C4-2B (cell line): ENCODE measurements around the gene FAM136A.

Experiments
- ZFX ChIP-seq: fragments of 450-650 bp; IDR thresholded peaks from 2 replicates; pipeline ENCODE4 v1.6.1; 2017
- TF ChIP-seq, protein P1 (sequence below): fragments of 450-650 bp; conservative IDR thresholded peaks from 2 replicates; pipeline ENCODE4 v1.5.1; 2017; ENCODE audit warnings: mild to moderate bottlenecking

DNA sequence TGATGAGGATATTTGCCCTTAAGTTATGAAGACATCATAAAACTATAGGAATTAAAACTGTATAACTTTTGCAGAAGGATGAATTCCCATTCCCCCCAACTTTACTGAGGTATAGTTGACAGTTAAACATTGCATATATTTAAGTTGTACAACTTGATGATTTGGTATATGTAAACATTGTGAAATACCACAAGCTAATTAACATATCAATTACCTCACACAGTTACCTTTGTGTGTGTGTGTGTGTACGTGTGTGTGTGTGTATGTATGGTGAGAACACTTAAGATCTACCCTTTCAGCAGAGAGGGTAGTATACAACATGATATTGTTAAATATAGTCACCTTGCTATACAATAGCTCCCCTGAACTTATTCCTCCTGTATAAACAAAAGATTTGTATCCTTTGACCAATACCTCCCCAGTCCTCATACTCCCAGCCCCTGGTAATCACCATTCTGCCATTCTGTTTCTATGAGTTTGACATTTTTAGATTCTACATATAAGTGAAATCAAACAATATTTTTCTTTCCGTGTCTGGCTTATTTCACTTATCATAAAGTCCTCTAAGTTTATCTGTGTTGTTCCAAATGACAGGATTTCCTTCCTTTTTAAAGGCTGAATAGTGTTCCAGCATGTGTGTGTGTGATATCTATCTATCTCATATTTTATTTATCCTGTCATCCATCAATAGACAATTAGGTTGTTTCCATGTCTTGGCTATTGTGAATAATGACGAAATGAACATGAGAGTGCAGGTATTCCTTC, 48.2 kb upstream of the FAM136A start:
- TF ChIP-seq, protein P1, sequence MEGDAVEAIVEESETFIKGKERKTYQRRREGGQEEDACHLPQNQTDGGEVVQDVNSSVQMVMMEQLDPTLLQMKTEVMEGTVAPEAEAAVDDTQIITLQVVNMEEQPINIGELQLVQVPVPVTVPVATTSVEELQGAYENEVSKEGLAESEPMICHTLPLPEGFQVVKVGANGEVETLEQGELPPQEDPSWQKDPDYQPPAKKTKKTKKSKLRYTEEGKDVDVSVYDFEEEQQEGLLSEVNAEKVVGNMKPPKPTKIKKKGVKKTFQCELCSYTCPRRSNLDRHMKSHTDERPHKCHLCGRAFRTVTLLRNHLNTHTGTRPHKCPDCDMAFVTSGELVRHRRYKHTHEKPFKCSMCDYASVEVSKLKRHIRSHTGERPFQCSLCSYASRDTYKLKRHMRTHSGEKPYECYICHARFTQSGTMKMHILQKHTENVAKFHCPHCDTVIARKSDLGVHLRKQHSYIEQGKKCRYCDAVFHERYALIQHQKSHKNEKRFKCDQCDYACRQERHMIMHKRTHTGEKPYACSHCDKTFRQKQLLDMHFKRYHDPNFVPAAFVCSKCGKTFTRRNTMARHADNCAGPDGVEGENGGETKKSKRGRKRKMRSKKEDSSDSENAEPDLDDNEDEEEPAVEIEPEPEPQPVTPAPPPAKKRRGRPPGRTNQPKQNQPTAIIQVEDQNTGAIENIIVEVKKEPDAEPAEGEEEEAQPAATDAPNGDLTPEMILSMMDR, result no peak
- no peak for TF ChIP-seq ZFX
